ENCODE data around the gene LRRC57. TPM values are rescaled to one million over a fixed set of nuclear protein-coding genes. Genes with fewer than 3 reads are reported as not detected.

Gene LRRC57
- total and polyA plus RNA-seq, 2 of the 13 experiments (the other 11 are each of a cell fraction or from before 2014, with no cell fraction given) = 5.8 to 14.8 TPM

DNA sequence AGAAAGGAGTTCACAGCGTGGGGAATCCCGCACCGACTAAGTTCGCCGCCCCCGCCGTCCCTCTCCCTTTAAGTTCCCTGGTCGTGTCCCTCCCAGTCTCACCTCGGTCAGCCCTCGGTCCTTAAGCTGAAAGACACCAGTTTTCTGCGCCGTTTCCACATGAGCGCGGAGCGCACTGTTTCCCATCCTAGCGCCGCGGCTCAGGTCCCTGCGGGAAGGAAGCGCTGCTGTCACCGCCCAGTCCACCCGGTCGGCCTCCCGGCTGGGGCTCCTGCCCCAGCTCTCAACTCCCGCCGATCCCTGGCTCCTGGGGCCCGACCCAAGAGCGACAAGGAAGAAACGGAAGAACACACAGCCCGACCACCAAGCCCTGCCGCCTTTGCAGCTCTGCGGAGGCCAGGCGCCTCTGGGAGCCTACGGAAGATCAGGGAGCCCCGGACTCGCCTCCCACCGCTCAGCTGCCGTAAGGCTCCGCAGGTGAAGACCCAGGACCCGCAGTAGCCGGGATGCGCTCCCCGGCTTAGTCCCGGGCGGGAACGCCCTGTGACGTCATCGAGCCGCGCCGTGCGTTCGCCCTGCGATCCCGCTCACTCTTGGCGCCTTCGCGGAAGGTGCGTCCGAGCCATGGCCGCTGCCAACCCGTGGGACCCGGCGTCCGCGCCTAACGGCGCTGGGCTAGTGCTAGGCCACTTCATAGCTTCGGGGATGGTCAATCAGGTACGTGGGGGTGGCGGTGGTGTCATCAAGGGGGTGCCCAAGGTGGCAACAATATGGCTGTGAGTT lies at the start of gene LRRC57, which contains the start of gene HAUS2 (continued):
- TF ChIP-seq REST (IDR thresholded peaks at IDR 0.05; ENCODE audit: borderline replicate concordance in 1 of 2, low read depth in 1 of 2, low read length in 2 of 2) (no peak), ZNF275 (CRISPR knock-in tag; IDR thresholded peaks at IDR 0.05; ENCODE audit: borderline replicate concordance) (no peak; the same call in 1 of the 2 replicates), IRF9 (CRISPR knock-in tag; IDR thresholded peaks at IDR 0.05; ENCODE audit: borderline replicate concordance) (peak; percentile 89; the same call in 1 of the 2 replicates), ZGPAT (CRISPR knock-in tag; IDR thresholded peaks at IDR 0.05) (peak; percentile 76), PRDM4 (CRISPR knock-in tag; IDR thresholded peaks at IDR 0.05; ENCODE audit: borderline replicate concordance) (no peak), LRRFIP1 (CRISPR knock-in tag; conservative IDR thresholded peaks at IDR 0.05) (no peak), ZNF160 (CRISPR knock-in tag; IDR thresholded peaks at IDR 0.05) (peak; percentile 71; the same call in 1 of the 2 replicates)

Data from HepG2 (cell line).